Subcutaneous abdominal adipose tissue (tissue), 5 donors: ENCODE data around the gene NKX6-1.

Experiments used
- H3K27ac ChIP-seq: one replicate; pipeline ENCODE4 v1.7.0; 2013; ENCODE audit warnings: low read depth, mild to moderate bottlenecking, inconsistent platforms, low read length, moderate library complexity
- H3K27me3 ChIP-seq, 5 donors: one replicate each; pipeline ENCODE4 v1.7.0; 2013; ENCODE audit warnings: low read length in 5 of 5, inconsistent platforms in 1 of 5; ENCODE audit not compliant: control insufficient read depth in 5 of 5, insufficient read depth in 4 of 5
- H3K36me3 ChIP-seq, 5 donors: one replicate each; pipeline ENCODE4 v1.7.0; 2013; ENCODE audit warnings: low read length in 5 of 5; ENCODE audit not compliant: control insufficient read depth in 5 of 5, insufficient read depth in 5 of 5
- H3K4me1 ChIP-seq, 5 donors: one replicate each; pipeline ENCODE4 v1.7.0; 2013; ENCODE audit warnings: low read length in 5 of 5, mild to moderate bottlenecking in 3 of 5, moderate library complexity in 1 of 5; ENCODE audit not compliant: control insufficient read depth in 5 of 5, insufficient read depth in 5 of 5
- H3K4me3 ChIP-seq, 5 donors: one replicate each; pipeline ENCODE4 v1.7.0; 2013; ENCODE audit warnings: low read length in 5 of 5, low read depth in 1 of 5
- H3K9ac ChIP-seq, 5 donors: one replicate each; pipeline ENCODE4 v1.7.0; 2013; ENCODE audit warnings: low read length in 5 of 5, mild to moderate bottlenecking in 4 of 5, moderate library complexity in 3 of 5
- H3K9me3 ChIP-seq, 5 donors: one replicate each; pipeline ENCODE4 v1.7.0; 2013; ENCODE audit warnings: low read length in 5 of 5; ENCODE audit not compliant: control insufficient read depth in 5 of 5
- donor health status: healthy.
- donor health status: healthy.
- donor health status: healthy.
- donor health status: healthy.
- donor health status: healthy.

The NKX6-1 gene

GRCh38 chr4:84456157-84456556, 42.9 kb downstream of the NKX6-1 start:
- H3K27ac ChIP-seq, result no peak overlapping the region
- no peak overlapping the region for H3K9ac ChIP-seq
- H3K4me1 ChIP-seq, result no peaks in the 10 kb centered on the region

GRCh38 chr4:84455697-84456096, 43.4 kb downstream of the NKX6-1 start:
- H3K4me3 ChIP-seq, result no peak overlapping the region
- H3K27ac ChIP-seq, result no peak overlapping the region
- no peaks in the 10 kb centered on the region for H3K36me3 ChIP-seq
- H3K27me3 ChIP-seq, result peaks cover 0 to 3% (median 0%) of the 10 kb centered on the region in 5 donors
- no peaks in the 10 kb centered on the region for H3K9me3 ChIP-seq
- no peaks in the 10 kb centered on the region for H3K4me1 ChIP-seq
- no peak overlapping the region for H3K9ac ChIP-seq

More at GRCh38 chr4:84456157-84456556, 42.9 kb downstream of the NKX6-1 start:
- Histone ChIP-seq H3K27me3 (peaks cover 0 to 3% (median 0%) of the 10 kb centered on the region in 5 donors), H3K9me3 (no peaks in the 10 kb centered on the region), H3K4me3 (no peak overlapping the region), H3K36me3 (no peaks in the 10 kb centered on the region)

GRCh38 chr4:84451546-84451945, 47.5 kb downstream of the NKX6-1 start:
- Histone ChIP-seq H3K4me1 (no peaks in the 10 kb centered on the region), H3K4me3 (no peak overlapping the region), H3K9me3 (no peaks in the 10 kb centered on the region), H3K27ac (no peak overlapping the region), H3K36me3 (no peaks in the 10 kb centered on the region), H3K9ac (no peak overlapping the region), H3K27me3 (peaks cover 0 to 3% (median 0%) of the 10 kb centered on the region in 5 donors)

GRCh38 chr4:84443523-84443922, 55.6 kb downstream of the NKX6-1 start:
- Histone ChIP-seq H3K36me3 (no peaks in the 10 kb centered on the region), H3K9ac (no peak overlapping the region), H3K9me3 (no peaks in the 10 kb centered on the region), H3K4me1 (no peaks in the 10 kb centered on the region), H3K4me3 (no peak overlapping the region), H3K27ac (no peak overlapping the region), H3K27me3 (no peaks in the 10 kb centered on the region)

GRCh38 chr4:84442778-84443177, 56.3 kb downstream of the NKX6-1 start:
- no peaks in the 10 kb centered on the region for H3K27me3 ChIP-seq
- H3K36me3 ChIP-seq, result no peaks in the 10 kb centered on the region
- H3K27ac ChIP-seq, result no peak overlapping the region
- H3K4me1 ChIP-seq, result no peaks in the 10 kb centered on the region
- no peaks in the 10 kb centered on the region for H3K9me3 ChIP-seq
- H3K9ac ChIP-seq, result no peak overlapping the region
- no peak overlapping the region for H3K4me3 ChIP-seq
